ENCODE data around the gene ZMIZ1.

GRCh38 chr10:79195091-79195923 lies 126.5 kb downstream of the ZMIZ1 start:
- TF ChIP-seq CTCF (conservative IDR thresholded peaks at IDR 0.05; ENCODE audit: low read depth in 2 of 2): peak; percentile 93 to 95
- no peak for TF ChIP-seq POLR2AphosphoS5 (IDR thresholded peaks at IDR 0.05; ENCODE audit: low read depth)
- no peak for TF ChIP-seq EZH2 (IDR thresholded peaks at IDR 0.05; ENCODE audit: low read depth, unreplicated experiment)
- no peak for TF ChIP-seq EZH2phosphoT487 (IDR thresholded peaks at IDR 0.05; ENCODE audit: unreplicated experiment)
- TF ChIP-seq REST (IDR thresholded peaks at IDR 0.05; ENCODE audit: unreplicated experiment): no peak

Data from GM23338 (cell line).